Left lung (tissue), 10 donors: ENCODE results near the gene AK5. TPM values are rescaled to one million over a fixed set of nuclear protein-coding genes. Genes with fewer than 3 reads are reported as not detected.

ENCODE experiments used
- ATAC-seq: fragments of 200-7000 bp; cut with Tn5 transposase; one replicate; pipeline ENCODE4 v1.9.1; 2020; ENCODE audit warnings: moderate library complexity
- DNase-seq, 4 donors: peaks; one replicate each; pipeline ENCODE4 v3.0.0-alpha.2; 2013 to 2020
- H3K27ac ChIP-seq, 2 donors: fragments of 200-600 bp; sonication (generic) in 1 of 2; one replicate each; pipeline versions ENCODE4 v1.5.0 to v1.8.0; 2020 to 2021
- H3K27me3 ChIP-seq, 2 donors: fragments of 200-600 bp; sonication (generic) in 1 of 2; one replicate each; pipeline versions ENCODE4 v1.5.0 to v1.8.0; 2020 to 2021
- H3K36me3 ChIP-seq, 2 donors: fragments of 200-600 bp; sonication (generic) in 1 of 2; one replicate each; pipeline versions ENCODE4 v1.5.0 to v1.8.0; 2020 to 2021
- H3K4me1 ChIP-seq, 2 donors: fragments of 200-600 bp; one replicate each; pipeline ENCODE4 v1.8.0; 2021
- H3K4me3 ChIP-seq, 2 donors: fragments of 200-600 bp; sonication (generic) in 1 of 2; one replicate each; pipeline versions ENCODE4 v1.5.0 to v1.8.0; 2020 to 2021; ENCODE audit warnings: mild to moderate bottlenecking in 1 of 2
- H3K9me3 ChIP-seq, 2 donors: fragments of 200-600 bp; sonication (generic) in 1 of 2; one replicate each; pipeline versions ENCODE4 v1.5.0 to v1.8.0; 2020 to 2021
- CTCF ChIP-seq, 2 donors: fragments of 200-600 bp; sonication (generic) in 1 of 2; IDR thresholded peaks; one replicate each; pipeline versions ENCODE4 v1.5.0 to v1.8.0; 2021; ENCODE audit warnings: antibody characterized with exemption in 2 of 2
- intact Hi-C, 2 donors: fragments of 100-400 bp; cut with DNase I; formaldehyde crosslinking; loops; one replicate each; pipeline versions ENCODE4 v1.11.2 to v1.14.2; 2022
- polyA plus RNA-seq, 6 donors: library from polyadenylated mRNA; unstranded; fragments of 120-200 nt; gene quantifications; one replicate each; pipeline ENCODE4 v1.2.1, GENCODE V29; 2013; ENCODE audit not compliant: insufficient read length in 6 of 6
- total RNA-seq, 2 donors: library from RNA; stranded (reverse); fragmentation: NEBNext Ultra II Directional; extraction: Animal tissue kit (Norgen Biotek cat#: 25700); gene quantifications; one replicate each; pipeline ENCODE4 v1.2.1, GENCODE V29; 2021
- donor health status: DM: no; HTN: yes; CAD: no.
- donor health status: DM: no; HTN: no; CAD: no.

The AK5 gene
- total and polyA plus RNA-seq, 8 donors = 0.29 to 1.4 (median 0.80) TPM

GRCh38 chr1:77282866-77283539 lies 1.2 kb downstream of the AK5 start:
- Histone ChIP-seq H3K4me1 (peaks cover 8 to 19% of the 10 kb centered on the region in 2 donors), H3K27ac (no peak overlapping the region), H3K27me3 (peaks cover 42 to 82% of the 10 kb centered on the region in 2 donors), H3K9me3 (no peaks in the 10 kb centered on the region), H3K36me3 (no peaks in the 10 kb centered on the region), H3K4me3 (no peak overlapping the region)
- peak; percentile 40 for ATAC-seq
- peak in 3 of 4 donors; percentile 3 to 49 (median 7) for DNase-seq
- no peak for TF ChIP-seq CTCF (IDR thresholded peaks at IDR 0.05)
- intact Hi-C loops = no loop called here

- intact Hi-C loops = no loop called here
- Histone ChIP-seq H3K36me3 (no peaks in the 10 kb centered on the region), H3K27me3 (peaks cover 42 to 81% of the 10 kb centered on the region in 2 donors), H3K4me3 (no peak overlapping the region), H3K4me1 (peaks cover 8 to 19% of the 10 kb centered on the region in 2 donors), H3K27ac (no peak overlapping the region), H3K9me3 (no peaks in the 10 kb centered on the region)
- no peak for DNase-seq
- no peak for TF ChIP-seq CTCF (IDR thresholded peaks at IDR 0.05)
- no peak for ATAC-seq
Measured at GRCh38 chr1:77283701-77284425, 2.0 kb downstream of the AK5 start.

GRCh38 chr1:77287535-77287934 lies 5.7 kb downstream of the AK5 start:
- Histone ChIP-seq H3K27me3 (peaks cover 19 to 51% of the 10 kb centered on the region in 2 donors), H3K4me1 (peaks cover 3 to 9% of the 10 kb centered on the region in 2 donors), H3K27ac (no peak overlapping the region), H3K36me3 (no peaks in the 10 kb centered on the region), H3K9me3 (no peaks in the 10 kb centered on the region), H3K4me3 (no peak overlapping the region)
- DNase-seq = no peak
- no peak for ATAC-seq
- intact Hi-C loops = no loop called here
- no peak for TF ChIP-seq CTCF (IDR thresholded peaks at IDR 0.05)

- H3K36me3 ChIP-seq = no peaks in the 10 kb centered on the region
- no peaks in the 10 kb centered on the region for H3K9me3 ChIP-seq
- DNase-seq (no peak), ATAC-seq (no peak)
- H3K4me1 ChIP-seq = peaks cover 0 to 2% of the 10 kb centered on the region in 2 donors
- H3K27me3 ChIP-seq = peaks cover 12 to 43% of the 10 kb centered on the region in 2 donors
- intact Hi-C loops = no loop called here
- H3K27ac ChIP-seq = no peak overlapping the region
- no peak overlapping the region for H3K4me3 ChIP-seq
- no peak for TF ChIP-seq CTCF (IDR thresholded peaks at IDR 0.05)
Measured at GRCh38 chr1:77288275-77288674, 6.5 kb downstream of the AK5 start.

- TF ChIP-seq CTCF (IDR thresholded peaks at IDR 0.05) = no peak
- H3K4me1 ChIP-seq = no peaks in the 10 kb centered on the region
- no peak for ATAC-seq
- no peak for DNase-seq
- H3K36me3 ChIP-seq = no peaks in the 10 kb centered on the region
- H3K27ac ChIP-seq = no peak overlapping the region
- H3K9me3 ChIP-seq = no peaks in the 10 kb centered on the region
- H3K4me3 ChIP-seq = no peak overlapping the region
- peaks cover 0 to 22% of the 10 kb centered on the region in 2 donors for H3K27me3 ChIP-seq
- intact Hi-C loops = no loop called here
Measured at GRCh38 chr1:77290576-77290975, 8.8 kb downstream of the AK5 start.
